ENCODE measurements around the gene FARS2.
"Not testable (repeated sequence)": the region's sequence is repeated elsewhere in the genome, so short reads cannot be mapped to it uniquely, and the experiment has no call there.

Gene FARS2

GRCh38 chr6:5772408-5773120 lies 511.3 kb downstream of the FARS2 start:
- no peak for DNase-seq

GRCh38 chr6:5776104-5776503 lies 514.8 kb downstream of the FARS2 start:
- no peak for DNase-seq

GRCh38 chr6:5776706-5777390 lies 515.5 kb downstream of the FARS2 start:
- no peak for DNase-seq

GRCh38 chr6:5778317-5778857 lies 517.1 kb downstream of the FARS2 start:
- no peak for DNase-seq

GRCh38 chr6:5778906-5779305 lies 517.6 kb downstream of the FARS2 start:
- DNase-seq, result no peak

- DNase-seq, result no peak
Measured at GRCh38 chr6:5781019-5781418, 519.7 kb downstream of the FARS2 start.

GRCh38 chr6:5781966-5782556 lies 520.7 kb downstream of the FARS2 start:
- no peak for DNase-seq

GRCh38 chr6:5782783-5783547 lies 521.7 kb downstream of the FARS2 start:
- no peak for DNase-seq

- DNase-seq, result no peak
Measured at GRCh38 chr6:5783584-5784089, 522.3 kb downstream of the FARS2 start.

- no peak for DNase-seq
Measured at GRCh38 chr6:5785249-5785648, 523.9 kb downstream of the FARS2 start.

- DNase-seq, result no peak
Measured at GRCh38 chr6:5786321-5786968, 525.1 kb downstream of the FARS2 start.

GRCh38 chr6:5786969-5787720 lies 525.8 kb downstream of the FARS2 start:
- no peak for DNase-seq

GRCh38 chr6:5789426-5789825 lies 528.1 kb downstream of the FARS2 start:
- not testable (repeated sequence) for DNase-seq

GRCh38 chr6:5796555-5796954 lies 535.2 kb downstream of the FARS2 start:
- not testable (repeated sequence) for DNase-seq

GRCh38 chr6:5806406-5806805 lies 545.1 kb downstream of the FARS2 start:
- not testable (repeated sequence) for DNase-seq

- no peak for DNase-seq
Measured at GRCh38 chr6:5809450-5809849, 548.1 kb downstream of the FARS2 start.

- DNase-seq, result no peak
Measured at GRCh38 chr6:5811997-5812396, 550.7 kb downstream of the FARS2 start.

- DNase-seq, result peak; percentile 15
Measured at GRCh38 chr6:5813625-5814027, 552.3 kb downstream of the FARS2 start.

GRCh38 chr6:5814116-5814515 lies 552.8 kb downstream of the FARS2 start:
- DNase-seq, result no peak

- DNase-seq, result no peak
Measured at GRCh38 chr6:5814901-5815300, 553.6 kb downstream of the FARS2 start.

- DNase-seq, result no peak
Measured at GRCh38 chr6:5817869-5818268, 556.6 kb downstream of the FARS2 start.

GRCh38 chr6:5818959-5819358 lies 557.6 kb downstream of the FARS2 start:
- DNase-seq, result no peak

Data from CD4-positive, alpha-beta T cell treated with Interleukin-4 for 4 hours (primary cell).